Ovary (tissue), 3 donors: Measurements from ENCODE around the gene GINS3.

ENCODE experiments used
- POLR2A ChIP-seq: fragments of 450-650 bp; IDR thresholded peaks from one replicate; pipeline ENCODE4 v1.6.1; 2017; ENCODE audit warnings: antibody characterized with exemption, mild to moderate bottlenecking, moderate library complexity
- TF ChIP-seq, protein P1 (sequence below), 3 donors: fragments of 450-650 bp in 2 of 3; fragments of 200-600 bp in 1 of 3; IDR thresholded peaks; one replicate each; pipeline versions ENCODE4 v1.5.1 to v1.8.0; 2016 to 2022; ENCODE audit warnings: antibody characterized with exemption in 3 of 3, mild to moderate bottlenecking in 1 of 3
- donor health status: DM: no; HTN: no; CAD: no.

DNA sequence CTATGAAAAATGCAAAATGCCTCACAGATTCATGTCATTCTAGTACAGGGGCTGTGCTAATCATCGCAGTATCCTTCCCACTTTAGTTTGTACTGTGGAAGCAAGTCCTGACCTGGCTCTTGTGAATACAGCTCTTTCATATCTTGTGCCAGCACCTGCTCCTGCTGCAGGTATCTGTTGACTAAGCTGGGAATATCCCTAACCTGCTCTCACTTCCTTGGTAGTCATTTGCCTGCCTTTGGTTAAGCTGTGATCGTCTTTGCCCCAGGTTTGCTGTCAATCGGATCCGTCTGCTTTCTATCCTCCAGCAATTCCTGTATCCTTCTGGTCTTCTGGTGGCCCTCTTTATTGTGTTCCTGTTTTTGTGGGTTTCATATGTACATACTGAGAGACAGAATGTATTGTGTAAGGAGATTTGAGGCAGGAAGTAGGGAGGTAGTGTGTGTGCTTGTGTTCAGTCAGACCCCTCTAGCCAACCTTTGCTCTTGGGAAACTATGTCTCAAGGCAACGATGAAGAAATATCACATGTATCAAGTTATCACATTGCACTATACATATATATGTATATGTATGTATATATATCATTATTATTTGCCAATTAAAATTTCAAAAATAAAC lies 7.7 kb upstream of the GINS3 start:
- TF ChIP-seq POLR2A: no peak
- TF ChIP-seq, protein P1, sequence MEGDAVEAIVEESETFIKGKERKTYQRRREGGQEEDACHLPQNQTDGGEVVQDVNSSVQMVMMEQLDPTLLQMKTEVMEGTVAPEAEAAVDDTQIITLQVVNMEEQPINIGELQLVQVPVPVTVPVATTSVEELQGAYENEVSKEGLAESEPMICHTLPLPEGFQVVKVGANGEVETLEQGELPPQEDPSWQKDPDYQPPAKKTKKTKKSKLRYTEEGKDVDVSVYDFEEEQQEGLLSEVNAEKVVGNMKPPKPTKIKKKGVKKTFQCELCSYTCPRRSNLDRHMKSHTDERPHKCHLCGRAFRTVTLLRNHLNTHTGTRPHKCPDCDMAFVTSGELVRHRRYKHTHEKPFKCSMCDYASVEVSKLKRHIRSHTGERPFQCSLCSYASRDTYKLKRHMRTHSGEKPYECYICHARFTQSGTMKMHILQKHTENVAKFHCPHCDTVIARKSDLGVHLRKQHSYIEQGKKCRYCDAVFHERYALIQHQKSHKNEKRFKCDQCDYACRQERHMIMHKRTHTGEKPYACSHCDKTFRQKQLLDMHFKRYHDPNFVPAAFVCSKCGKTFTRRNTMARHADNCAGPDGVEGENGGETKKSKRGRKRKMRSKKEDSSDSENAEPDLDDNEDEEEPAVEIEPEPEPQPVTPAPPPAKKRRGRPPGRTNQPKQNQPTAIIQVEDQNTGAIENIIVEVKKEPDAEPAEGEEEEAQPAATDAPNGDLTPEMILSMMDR (IDR thresholded peaks at IDR 0.05): no peak
